Measurements from ENCODE around the gene PPIA. TPM values are rescaled to one million over a fixed set of nuclear protein-coding genes. Genes with fewer than 3 reads are reported as not detected.
"Not testable (repeated sequence)": the region's sequence is repeated elsewhere in the genome, so short reads cannot be mapped to it uniquely, and the experiment has no call there.

The PPIA gene
- total RNA-seq, 2 experiments from 2014 or later = 2,568 to 2,621 TPM

- CTCF ChIA-PET = no interaction called here
- Mint-ChIP-seq H3K27ac (no peak overlapping the region), H3K9me3 (ENCODE audit: insufficient read depth) (no peaks in the 10 kb centered on the region), H3K4me1 (ENCODE audit: low read depth) (no peaks in the 10 kb centered on the region), H3K4me3 (no peak overlapping the region), H3K36me3 (ENCODE audit: low read depth) (no peaks in the 10 kb centered on the region), H3K27me3 (ENCODE audit: low read depth) (no peaks in the 10 kb centered on the region)
- DNase-seq (no peak), ATAC-seq (no peak)
- POLR2A ChIA-PET = interaction anchor here (0.6 kb wide), 1 partner anchor 11 kb away, joined by 3 read pairs; no protein-coding TSS in a partner anchor
Measured at GRCh38 chr7:44811093-44811492, 14.6 kb downstream of the PPIA start.

- H3K9me3 Mint-ChIP-seq (ENCODE audit: insufficient read depth) = no peaks in the 10 kb centered on the region
- ATAC-seq (no peak), DNase-seq (no peak)
- H3K36me3 Mint-ChIP-seq (ENCODE audit: low read depth) = no peaks in the 10 kb centered on the region
- ChIA-PET CTCF (no interaction called here), POLR2A (interaction anchor here (0.8 to 1.1 kb wide), 2 partner anchors 13 to 14 kb away, joined by 3 to 4 read pairs; no protein-coding TSS in a partner anchor)
- no peaks in the 10 kb centered on the region for H3K27me3 Mint-ChIP-seq (ENCODE audit: low read depth)
- no peaks in the 10 kb centered on the region for H3K4me1 Mint-ChIP-seq (ENCODE audit: low read depth)
- no peak overlapping the region for H3K27ac Mint-ChIP-seq
- no peak overlapping the region for H3K4me3 Mint-ChIP-seq
Measured at GRCh38 chr7:44811571-44811970, 15.1 kb downstream of the PPIA start.

- Mint-ChIP-seq H3K27me3 (ENCODE audit: low read depth) (no peaks in the 10 kb centered on the region), H3K36me3 (ENCODE audit: low read depth) (no peaks in the 10 kb centered on the region), H3K9me3 (ENCODE audit: insufficient read depth) (no peaks in the 10 kb centered on the region), H3K4me1 (ENCODE audit: low read depth) (no peaks in the 10 kb centered on the region), H3K4me3 (no peak overlapping the region), H3K27ac (no peak overlapping the region)
- CTCF ChIA-PET = interaction anchor here (0.6 kb wide), 1 partner anchor 43 kb away, joined by 3 read pairs; no protein-coding TSS in a partner anchor
- POLR2A ChIA-PET = no interaction called here
- ATAC-seq = no peak
- no peak for DNase-seq
Measured at GRCh38 chr7:44814919-44815318, 18.4 kb downstream of the PPIA start.

GRCh38 chr7:44819292-44819691 lies 22.8 kb downstream of the PPIA start:
- Mint-ChIP-seq H3K4me1 (ENCODE audit: low read depth) (no peaks in the 10 kb centered on the region), H3K4me3 (no peak overlapping the region), H3K27me3 (ENCODE audit: low read depth) (no peaks in the 10 kb centered on the region), H3K36me3 (ENCODE audit: low read depth) (peaks cover 6% of the 10 kb centered on the region), H3K9me3 (ENCODE audit: insufficient read depth) (no peaks in the 10 kb centered on the region), H3K27ac (no peak overlapping the region)
- ATAC-seq (no peak), DNase-seq (no peak)
- ChIA-PET CTCF (no interaction called here), POLR2A (interaction anchor here (1.2 kb wide), 1 partner anchor 14 kb away, joined by 3 read pairs; no protein-coding TSS in a partner anchor)

- ATAC-seq = no peak
- Mint-ChIP-seq H3K4me1 (ENCODE audit: low read depth) (peaks cover 1% of the 10 kb centered on the region), H3K9me3 (ENCODE audit: insufficient read depth) (no peaks in the 10 kb centered on the region), H3K27me3 (ENCODE audit: low read depth) (no peaks in the 10 kb centered on the region), H3K36me3 (ENCODE audit: low read depth) (peaks cover 25% of the 10 kb centered on the region), H3K27ac (no peak overlapping the region), H3K4me3 (no peak overlapping the region)
- ChIA-PET POLR2A (interaction anchor here (0.5 to 2.6 kb wide), 5 partner anchors 8 to 72 kb away, joined by 3 to 22 read pairs (median 4); partner anchors contain the start of gene H2AZ2), CTCF (interaction anchor here (0.7 kb wide), 1 partner anchor 235 kb away, joined by 3 read pairs; no protein-coding TSS in a partner anchor)
- DNase-seq = no peak
Measured at GRCh38 chr7:44823255-44823781, 26.8 kb downstream of the PPIA start.

- ChIA-PET CTCF (interaction anchor here (0.8 to 1.3 kb wide), 2 partner anchors 32 to 237 kb away, joined by 3 read pairs; no protein-coding TSS in a partner anchor), POLR2A (interaction anchor here (0.8 to 2.6 kb wide), 4 partner anchors 13 to 23 kb away, joined by 3 to 22 read pairs (median 4); partner anchors contain the start of gene H2AZ2)
- Mint-ChIP-seq H3K27me3 (ENCODE audit: low read depth) (no peaks in the 10 kb centered on the region), H3K27ac (peak overlapping the region; percentile 17), H3K4me3 (no peak overlapping the region), H3K9me3 (ENCODE audit: insufficient read depth) (no peaks in the 10 kb centered on the region), H3K4me1 (ENCODE audit: low read depth) (peaks cover 1% of the 10 kb centered on the region), H3K36me3 (ENCODE audit: low read depth) (peaks cover 39% of the 10 kb centered on the region)
- DNase-seq (no peak), ATAC-seq (no peak)
Measured at GRCh38 chr7:44824894-44825526, 28.5 kb downstream of the PPIA start.

GRCh38 chr7:44827567-44827966 lies 31.1 kb downstream of the PPIA start:
- H3K27me3 Mint-ChIP-seq (ENCODE audit: low read depth) = no peaks in the 10 kb centered on the region
- no peak overlapping the region for H3K4me3 Mint-ChIP-seq
- H3K9me3 Mint-ChIP-seq (ENCODE audit: insufficient read depth) = no peaks in the 10 kb centered on the region
- no peak overlapping the region for H3K27ac Mint-ChIP-seq
- ATAC-seq (no peak), DNase-seq (no peak)
- H3K4me1 Mint-ChIP-seq (ENCODE audit: low read depth) = peaks cover 1% of the 10 kb centered on the region
- ChIA-PET CTCF (interaction anchor here (1.4 to 2.0 kb wide), 2 partner anchors 57 to 239 kb away, joined by 3 to 5 read pairs; no protein-coding TSS in a partner anchor), POLR2A (interaction anchor here (0.5 to 2.1 kb wide), 3 partner anchors 12 to 145 kb away, joined by 3 to 7 read pairs (median 3); no protein-coding TSS in a partner anchor)
- peaks cover 53% of the 10 kb centered on the region for H3K36me3 Mint-ChIP-seq (ENCODE audit: low read depth)

- H3K9me3 Mint-ChIP-seq (ENCODE audit: insufficient read depth) = no peaks in the 10 kb centered on the region
- ATAC-seq = no peak
- H3K36me3 Mint-ChIP-seq (ENCODE audit: low read depth) = peaks cover 63% of the 10 kb centered on the region
- ChIA-PET POLR2A (interaction anchor here (0.6 to 1.8 kb wide), 3 partner anchors 9 to 43 kb away, joined by 3 to 10 read pairs (median 4); partner anchors contain the start of gene H2AZ2), CTCF (interaction anchor here (1.4 kb wide), 1 partner anchor 19 kb away, joined by 3 read pairs; no protein-coding TSS in a partner anchor)
- no peak overlapping the region for H3K4me3 Mint-ChIP-seq
- no peaks in the 10 kb centered on the region for H3K27me3 Mint-ChIP-seq (ENCODE audit: low read depth)
- no peak for DNase-seq
- H3K27ac Mint-ChIP-seq = no peak overlapping the region
- peaks cover 32% of the 10 kb centered on the region for H3K4me1 Mint-ChIP-seq (ENCODE audit: low read depth)
Measured at GRCh38 chr7:44838751-44839150, 42.3 kb downstream of the PPIA start.

GRCh38 chr7:44842675-44843074 lies 46.2 kb downstream of the PPIA start:
- ChIA-PET POLR2A (interaction anchor here (0.6 to 1.9 kb wide), 2 partner anchors 15 to 16 kb away, joined by 3 to 7 read pairs; no protein-coding TSS in a partner anchor), CTCF (interaction anchor here (1.1 kb wide), 1 partner anchor 353 kb away, joined by 3 read pairs; no protein-coding TSS in a partner anchor)
- Mint-ChIP-seq H3K4me1 (ENCODE audit: low read depth) (peaks cover 49% of the 10 kb centered on the region), H3K36me3 (ENCODE audit: low read depth) (peaks cover 52% of the 10 kb centered on the region)
- not testable (repeated sequence) for ATAC-seq; H3K9me3 Mint-ChIP-seq (ENCODE audit: insufficient read depth); H3K27me3 Mint-ChIP-seq (ENCODE audit: low read depth); DNase-seq; H3K27ac Mint-ChIP-seq; H3K4me3 Mint-ChIP-seq

- ATAC-seq; H3K4me3 Mint-ChIP-seq; H3K27me3 Mint-ChIP-seq (ENCODE audit: low read depth); DNase-seq; H3K27ac Mint-ChIP-seq; H3K9me3 Mint-ChIP-seq (ENCODE audit: insufficient read depth): not testable (repeated sequence)
- Mint-ChIP-seq H3K36me3 (ENCODE audit: low read depth) (peaks cover 51% of the 10 kb centered on the region), H3K4me1 (ENCODE audit: low read depth) (peaks cover 48% of the 10 kb centered on the region)
- CTCF ChIA-PET = interaction anchor here (1.2 to 1.6 kb wide), 3 partner anchors 8 to 17 kb away, joined by 3 to 5 read pairs (median 3); no protein-coding TSS in a partner anchor
- POLR2A ChIA-PET = interaction anchor here (0.6 to 2.1 kb wide), 3 partner anchors 14 to 46 kb away, joined by 3 to 8 read pairs (median 7); partner anchors contain the start of gene PPIA
Measured at GRCh38 chr7:44843440-44843839, 47.0 kb downstream of the PPIA start.

GRCh38 chr7:44845451-44845850 lies 49.0 kb downstream of the PPIA start:
- Mint-ChIP-seq H3K27ac (no peak overlapping the region), H3K4me3 (peak overlapping the region; percentile 93), H3K27me3 (ENCODE audit: low read depth) (no peaks in the 10 kb centered on the region), H3K9me3 (ENCODE audit: insufficient read depth) (no peaks in the 10 kb centered on the region), H3K4me1 (ENCODE audit: low read depth) (peaks cover 58% of the 10 kb centered on the region), H3K36me3 (ENCODE audit: low read depth) (peaks cover 49% of the 10 kb centered on the region)
- POLR2A ChIA-PET = interaction anchor here (1.2 to 5.0 kb wide), 9 partner anchors 21 to 263 kb away, joined by 3 to 92 read pairs (median 29); partner anchors contain the start of genes OGDH, PPIA, PURB and TMED4
- no peak for ATAC-seq
- CTCF ChIA-PET = interaction anchor here (0.8 to 5.1 kb wide), 6 partner anchors 10 to 604 kb away, joined by 3 to 56 read pairs (median 4); no protein-coding TSS in a partner anchor
- DNase-seq = no peak
